HG02938 (cell line): ENCODE data around the gene MON2.
"Not testable (repeated sequence)": the region's sequence is repeated elsewhere in the genome, so short reads cannot be mapped to it uniquely, and the experiment has no call there.

Source experiments
- ATAC-seq: cut with Tn5 transposase; IDR thresholded peaks from one replicate; pipeline ENCODE4 v1.9.1; 2021; ENCODE audit warnings: mild to moderate bottlenecking, moderate library complexity; ENCODE audit not compliant: unreplicated experiment

MON2 gene

GRCh38 chr12:62466594-62467491, at the start of gene MON2:
MON2 (plus strand) TSS chr12:62466826; CDS start chr12:62467208, 382 bp downstream.
- peak; percentile 91 for ATAC-seq

- no peak for ATAC-seq
These were observed 40.5 kb upstream of the MON2 start for GRCh38 chr12:62426089-62426488.

DNA sequence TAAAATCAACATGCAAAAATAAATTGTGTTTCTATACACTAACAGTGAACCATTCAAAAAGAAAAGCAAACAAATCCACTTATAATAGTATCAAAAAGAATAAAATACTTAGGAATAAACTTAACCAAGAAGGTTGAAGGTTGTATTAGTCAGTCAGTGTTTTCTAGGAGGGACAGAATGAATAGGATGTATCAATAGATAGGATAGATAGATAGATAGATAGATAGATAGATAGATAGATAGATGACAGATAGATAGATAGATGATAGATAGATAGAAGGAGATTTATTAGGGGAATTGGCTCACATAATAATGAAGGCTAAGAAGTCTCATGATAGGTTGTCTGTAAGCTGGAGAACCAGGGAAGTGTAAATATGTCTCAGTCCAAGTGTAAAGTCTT, 37.2 kb upstream of the MON2 start:
- no peak for ATAC-seq

DNA sequence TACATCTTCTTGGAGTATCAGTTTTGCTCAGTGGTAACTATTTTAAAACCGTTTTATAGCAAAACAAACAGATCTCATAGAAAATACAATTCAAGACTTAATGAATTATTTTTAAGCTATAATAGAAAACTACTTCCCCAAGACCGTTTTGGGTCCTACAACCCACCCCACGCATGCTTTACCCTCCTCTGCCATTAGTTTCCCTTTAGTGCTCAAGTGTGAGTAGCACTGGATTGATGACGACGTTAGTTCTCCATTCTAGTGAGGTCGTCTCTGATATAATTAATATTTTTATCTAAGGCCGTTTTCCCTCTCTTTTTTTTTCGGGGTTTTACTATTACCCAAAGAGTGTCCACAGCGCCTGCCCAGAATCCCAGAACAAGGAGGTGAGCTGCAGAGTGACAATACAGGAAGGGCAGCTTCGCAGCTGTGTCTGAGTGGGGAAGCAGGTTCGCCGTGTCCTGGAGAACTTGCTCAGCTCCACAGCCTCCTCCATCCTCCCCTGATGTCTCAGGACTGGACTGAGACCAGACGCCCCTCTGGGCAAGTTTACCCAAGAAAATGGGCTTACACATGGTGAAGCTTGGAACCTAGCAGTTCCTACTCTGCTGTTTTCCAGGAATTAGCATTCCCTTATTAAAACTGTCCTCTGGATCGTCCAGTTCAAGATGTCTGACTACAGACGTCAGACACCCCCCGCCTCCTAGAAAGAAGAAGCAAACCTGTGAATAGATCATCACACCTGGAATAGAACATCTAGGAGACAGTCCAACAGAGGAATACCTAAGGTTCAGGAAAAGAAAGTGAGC, 31.9 kb upstream of the MON2 start:
- no peak for ATAC-seq

GRCh38 chr12:62435303-62436163, 31.1 kb upstream of the MON2 start:
- peak; percentile 80 for ATAC-seq

DNA sequence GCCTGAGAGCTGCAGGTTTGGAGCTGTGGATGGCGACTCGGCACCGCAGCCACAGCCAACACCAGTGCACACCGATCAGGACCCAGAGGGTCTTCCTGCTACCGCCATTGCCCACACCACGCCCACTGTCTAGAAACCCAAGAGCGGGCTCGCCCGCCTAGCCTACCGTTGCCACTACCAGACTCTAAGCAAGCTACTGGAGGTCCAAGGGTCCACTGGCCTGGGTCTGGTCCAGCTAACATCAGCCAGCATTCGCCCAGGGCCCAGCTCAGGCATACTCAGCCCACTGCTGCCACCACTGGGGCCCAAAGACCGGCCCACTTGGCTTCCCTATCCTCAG, 30.5 kb upstream of the MON2 start:
- no peak for ATAC-seq

DNA sequence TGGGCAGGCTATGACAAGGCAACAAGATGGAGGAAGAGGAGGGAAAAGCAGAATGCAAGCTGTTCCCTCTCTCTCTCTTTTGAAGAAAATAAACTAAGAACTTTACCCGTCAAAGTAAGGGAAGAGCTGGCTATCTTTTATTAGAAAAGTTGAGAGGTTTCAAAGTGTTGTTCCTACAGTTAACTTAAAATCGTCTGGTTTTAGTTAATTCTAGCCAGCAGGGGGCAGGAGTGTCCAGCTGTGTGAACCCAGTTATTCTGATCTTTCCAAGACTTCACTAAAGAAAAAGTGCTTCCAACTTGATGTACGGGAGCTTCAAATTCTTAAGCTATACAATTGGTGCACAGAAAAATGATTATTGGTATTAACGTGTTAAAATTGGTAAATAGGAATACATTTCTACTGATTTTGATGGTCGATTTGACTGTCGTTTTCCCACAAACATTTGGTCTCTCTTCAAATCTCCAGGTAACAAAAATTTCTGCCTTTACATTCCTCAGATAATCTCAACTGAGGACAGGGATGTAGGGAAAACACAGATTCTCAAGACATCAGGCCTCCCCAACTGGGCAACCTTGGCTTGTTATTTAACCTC, 28.4 kb upstream of the MON2 start:
- no peak for ATAC-seq

DNA sequence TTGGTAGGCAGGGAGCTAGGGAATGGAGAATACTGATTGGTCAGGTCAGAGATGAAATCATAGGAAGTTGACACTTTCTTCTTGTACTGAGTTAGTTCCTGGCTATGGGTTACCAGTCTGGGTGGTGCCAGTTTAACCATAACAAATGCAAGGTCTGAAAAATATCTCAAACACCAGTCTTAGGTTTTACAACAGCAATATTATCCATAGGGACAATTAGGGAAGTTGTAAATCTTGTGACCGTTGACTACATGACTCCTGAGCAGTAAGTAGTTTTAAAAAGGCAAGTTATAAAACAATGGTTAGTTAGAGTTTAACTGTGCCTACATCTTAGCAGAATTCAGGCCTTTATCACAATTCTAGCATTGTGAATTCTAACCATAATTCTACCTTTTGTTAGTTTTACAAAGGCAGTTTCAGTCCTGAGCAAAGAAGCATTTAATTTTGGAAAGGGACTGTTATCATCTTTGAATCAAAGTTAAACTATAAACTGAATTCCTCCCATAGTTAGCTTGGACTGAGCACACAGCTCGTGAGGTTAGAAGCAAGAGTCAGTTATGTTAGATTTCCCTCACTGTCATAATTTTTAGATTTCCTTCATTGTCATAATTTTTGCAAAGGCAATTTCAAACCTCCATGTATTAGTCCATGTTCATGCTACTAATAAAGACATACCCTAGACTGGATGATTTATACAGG, 19.7 kb upstream of the MON2 start:
- no peak for ATAC-seq

GRCh38 chr12:62448436-62448835, 18.2 kb upstream of the MON2 start:
- no peak for ATAC-seq

DNA sequence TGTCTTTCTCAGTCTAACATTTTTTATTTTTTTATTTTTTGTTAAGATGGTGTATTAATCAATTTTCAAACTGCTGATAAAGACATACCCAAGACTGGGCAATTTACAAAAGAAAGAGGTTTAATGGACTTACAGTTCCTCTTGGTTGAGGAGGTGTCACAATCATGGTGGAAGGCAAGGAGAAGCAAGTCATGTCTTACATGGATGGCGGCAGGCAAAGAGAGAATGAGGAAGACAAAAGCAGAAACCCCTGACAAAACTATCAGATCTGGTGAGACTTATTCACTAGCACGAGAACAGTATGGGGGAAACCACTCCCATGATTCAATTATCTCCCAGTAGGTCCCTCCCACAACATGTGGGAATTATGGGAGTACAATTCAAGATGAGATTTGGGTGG, 11.2 kb upstream of the MON2 start:
- ATAC-seq: not testable (repeated sequence)

DNA sequence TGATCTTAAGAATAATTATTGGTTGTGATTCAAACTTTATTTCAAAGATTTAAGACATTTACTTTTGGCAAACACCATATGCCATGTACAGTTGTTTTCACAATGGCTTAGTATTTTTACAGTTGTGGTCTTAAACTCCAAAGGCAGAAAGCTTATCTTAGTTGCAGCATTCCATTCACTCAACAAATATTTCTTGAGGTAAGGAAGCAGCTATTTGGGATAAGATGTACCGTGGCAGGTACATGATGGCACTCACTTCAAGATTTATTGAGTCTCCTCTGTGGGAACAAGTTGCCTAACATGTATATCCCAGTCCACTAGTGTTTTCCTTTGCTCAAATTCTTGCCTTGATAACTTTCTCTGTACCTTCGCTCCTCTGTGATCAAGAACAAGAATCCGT, 8.0 kb upstream of the MON2 start:
- no peak for ATAC-seq

DNA sequence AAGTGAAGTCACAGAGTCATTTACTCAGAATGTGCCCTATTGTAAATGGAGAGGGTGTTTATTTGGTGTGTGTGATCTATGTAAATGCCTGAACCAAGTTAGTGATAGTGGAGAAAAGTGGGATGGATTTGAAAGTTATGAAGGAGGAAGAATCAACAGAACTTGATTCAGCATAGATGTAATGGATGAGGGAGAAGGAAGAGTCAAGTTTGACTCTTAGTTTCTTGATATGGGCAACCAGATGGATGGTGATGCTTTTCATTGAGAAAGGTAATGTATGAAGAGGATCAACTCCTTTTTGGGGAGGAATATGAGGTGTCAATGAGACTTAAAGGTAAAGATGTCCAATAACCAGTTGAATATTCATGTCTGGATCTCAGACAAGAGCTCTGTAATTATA, 6.7 kb upstream of the MON2 start:
- ATAC-seq: no peak

DNA sequence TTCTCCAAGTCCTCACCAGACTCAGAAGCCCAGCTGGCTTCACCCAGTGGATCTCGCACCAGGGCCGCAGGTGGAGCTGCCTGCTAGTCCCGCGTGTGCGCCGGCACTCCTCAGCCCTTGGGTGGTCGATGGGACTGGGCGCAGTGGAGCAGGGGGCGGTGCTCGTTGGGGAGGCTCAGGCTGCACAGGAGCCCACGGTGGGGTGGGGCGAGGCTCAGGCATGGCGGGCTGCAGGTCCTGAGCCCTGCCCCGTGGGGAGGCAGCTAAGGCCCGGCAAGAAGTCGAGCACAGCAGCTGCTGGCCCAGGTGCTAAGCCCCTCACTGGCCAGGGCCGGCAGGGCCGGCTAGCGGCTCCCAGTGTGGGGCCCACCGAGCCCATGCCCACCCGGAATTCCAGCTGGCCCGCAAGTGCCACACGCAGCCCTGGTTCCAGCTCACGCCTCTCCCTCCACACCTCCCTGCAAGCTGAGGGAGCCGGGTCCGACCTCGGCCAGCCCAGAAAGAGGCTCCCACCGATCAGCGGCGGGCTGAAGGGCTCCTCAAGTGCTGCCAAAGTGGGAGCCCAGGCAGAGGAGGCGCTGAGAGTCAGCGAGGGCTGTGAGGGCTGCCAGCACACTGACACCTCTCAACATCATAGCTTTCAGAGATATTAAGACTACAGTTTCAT, 5.3 kb upstream of the MON2 start:
- not testable (repeated sequence) for ATAC-seq

DNA sequence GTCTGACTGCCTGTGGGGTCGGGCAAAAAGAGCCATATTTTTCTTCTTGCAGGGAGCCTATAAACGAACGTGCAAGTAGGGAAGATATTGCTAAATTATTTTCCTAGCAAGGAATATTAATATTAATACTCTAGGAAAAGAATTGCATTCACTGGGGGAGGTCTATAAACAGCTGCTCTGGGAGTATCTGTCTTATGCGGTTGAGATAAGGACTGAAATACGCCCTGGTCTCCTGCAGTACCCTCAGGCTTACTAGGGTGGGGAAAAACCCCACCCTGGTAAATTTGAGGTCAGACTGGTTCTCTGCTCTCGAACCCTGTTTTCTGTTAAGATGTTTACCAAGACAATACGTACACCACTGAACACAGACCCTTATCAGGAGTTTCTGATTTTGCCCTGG, 3.4 kb upstream of the MON2 start:
- not testable (repeated sequence) for ATAC-seq

DNA sequence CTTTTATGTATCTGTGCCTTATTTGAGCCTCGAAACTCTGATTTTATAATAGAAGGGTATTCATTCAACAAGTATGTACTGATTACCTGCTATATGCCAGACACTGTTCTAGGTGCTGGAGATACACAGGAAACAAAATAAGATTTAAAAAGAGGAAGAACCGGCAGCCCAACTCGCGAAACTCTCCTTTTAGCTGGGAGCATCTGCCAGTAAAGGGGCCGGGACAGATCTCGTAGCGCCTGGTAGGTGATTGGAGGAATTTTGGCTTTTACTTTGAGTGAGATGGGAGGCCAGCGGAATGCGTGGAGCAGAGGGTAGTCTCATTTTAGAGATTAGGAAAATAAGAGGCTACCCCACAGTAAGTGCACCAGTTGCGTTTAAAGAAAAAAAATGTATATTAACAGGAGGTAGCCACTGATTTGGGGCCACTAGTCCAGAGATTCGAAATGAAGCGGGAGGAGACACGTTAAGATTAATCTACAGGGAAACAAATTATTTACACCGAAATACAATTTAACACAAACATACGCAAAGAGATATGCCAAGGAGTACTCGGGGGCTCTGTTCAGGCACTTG, 520 bp upstream of the MON2 start:
- ATAC-seq: peak; percentile 41

DNA sequence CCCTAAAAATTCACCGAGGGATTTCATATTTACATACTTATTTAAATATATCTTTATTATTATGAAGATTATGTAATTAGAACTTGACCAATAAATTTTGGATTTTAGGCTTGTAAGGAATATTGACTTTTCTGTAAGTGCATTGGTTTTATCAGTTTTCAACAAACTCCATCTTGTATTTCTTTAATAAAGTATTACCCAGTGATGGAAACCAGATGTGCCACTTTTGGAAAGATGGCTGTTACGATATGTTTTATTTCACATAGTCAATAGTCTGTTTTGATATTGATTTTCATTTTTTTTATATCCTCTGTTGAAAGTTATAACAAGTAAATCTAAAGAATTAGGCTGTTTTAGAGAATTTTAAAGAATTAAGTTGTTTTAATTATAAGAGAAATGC, 1.8 kb downstream of the MON2 start:
- ATAC-seq: no peak

DNA sequence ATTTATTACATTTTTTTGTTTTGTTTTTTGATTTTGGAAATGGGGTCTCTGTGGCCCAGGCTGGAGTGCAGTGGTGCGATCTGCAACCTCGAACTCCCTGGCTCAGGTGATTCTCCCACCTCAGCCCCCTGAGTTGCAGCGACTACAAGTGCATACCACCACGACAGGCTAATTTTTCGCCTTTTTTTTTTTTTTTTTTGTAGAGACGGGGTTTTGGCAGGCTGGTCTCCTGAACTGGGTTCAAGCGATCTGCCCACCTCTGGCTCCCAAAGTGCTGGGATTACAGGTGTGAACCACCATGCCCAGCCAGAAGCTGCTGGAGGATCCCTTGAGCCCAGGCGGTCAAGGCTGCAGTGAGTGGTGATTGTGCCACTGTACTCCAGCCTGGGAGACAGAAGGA, 2.3 kb downstream of the MON2 start:
- no peak for ATAC-seq

GRCh38 chr12:62469704-62470103, 3.1 kb downstream of the MON2 start:
- no peak for ATAC-seq

DNA sequence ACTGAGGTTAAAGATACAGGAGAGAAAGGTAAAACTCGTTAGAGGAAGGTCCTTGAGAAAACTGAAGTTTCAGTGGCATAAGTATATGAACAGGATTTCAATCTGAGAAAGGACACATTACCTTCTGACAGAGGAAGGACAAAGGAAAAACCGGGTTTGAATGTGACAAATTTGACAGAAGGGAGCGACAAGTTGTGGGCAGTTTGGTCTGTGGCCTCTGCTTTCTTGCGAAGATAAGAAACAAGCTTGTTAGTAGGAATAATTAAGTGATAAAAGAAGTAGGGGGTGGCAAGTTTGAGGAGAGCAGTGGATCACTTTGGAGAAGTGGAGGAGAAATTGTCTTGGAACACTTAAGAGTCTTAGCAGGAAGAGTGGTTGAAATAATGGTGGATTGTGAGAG, 5.1 kb downstream of the MON2 start:
- no peak for ATAC-seq
